Fibroblast of mammary gland (primary cell): Measurements from ENCODE around the gene FUT9.

Experiments
- DNase-seq: peaks from one replicate; pipeline ENCODE4 v3.0.0-alpha.2; 2010; ENCODE audit warnings: low read depth
- H3K4me3 ChIP-seq: 2 replicates; pipeline ENCODE4 v1.5.1; 2011; ENCODE audit warnings: low read depth, mild to moderate bottlenecking, low read length, moderate library complexity; ENCODE audit not compliant: control insufficient read depth
- TF ChIP-seq, protein P1 (sequence below): conservative IDR thresholded peaks from 2 replicates; pipeline ENCODE4 v1.5.1; 2011; ENCODE audit warnings: low read depth, low read length, inconsistent platforms; ENCODE audit not compliant: control insufficient read depth, insufficient read depth

FUT9 gene

GRCh38 chr6:96014846-96015517 is 792 bp upstream of the FUT9 start:
- H3K4me3 ChIP-seq, result no peak overlapping the region
- TF ChIP-seq, protein P1, sequence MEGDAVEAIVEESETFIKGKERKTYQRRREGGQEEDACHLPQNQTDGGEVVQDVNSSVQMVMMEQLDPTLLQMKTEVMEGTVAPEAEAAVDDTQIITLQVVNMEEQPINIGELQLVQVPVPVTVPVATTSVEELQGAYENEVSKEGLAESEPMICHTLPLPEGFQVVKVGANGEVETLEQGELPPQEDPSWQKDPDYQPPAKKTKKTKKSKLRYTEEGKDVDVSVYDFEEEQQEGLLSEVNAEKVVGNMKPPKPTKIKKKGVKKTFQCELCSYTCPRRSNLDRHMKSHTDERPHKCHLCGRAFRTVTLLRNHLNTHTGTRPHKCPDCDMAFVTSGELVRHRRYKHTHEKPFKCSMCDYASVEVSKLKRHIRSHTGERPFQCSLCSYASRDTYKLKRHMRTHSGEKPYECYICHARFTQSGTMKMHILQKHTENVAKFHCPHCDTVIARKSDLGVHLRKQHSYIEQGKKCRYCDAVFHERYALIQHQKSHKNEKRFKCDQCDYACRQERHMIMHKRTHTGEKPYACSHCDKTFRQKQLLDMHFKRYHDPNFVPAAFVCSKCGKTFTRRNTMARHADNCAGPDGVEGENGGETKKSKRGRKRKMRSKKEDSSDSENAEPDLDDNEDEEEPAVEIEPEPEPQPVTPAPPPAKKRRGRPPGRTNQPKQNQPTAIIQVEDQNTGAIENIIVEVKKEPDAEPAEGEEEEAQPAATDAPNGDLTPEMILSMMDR, result no peak

DNA sequence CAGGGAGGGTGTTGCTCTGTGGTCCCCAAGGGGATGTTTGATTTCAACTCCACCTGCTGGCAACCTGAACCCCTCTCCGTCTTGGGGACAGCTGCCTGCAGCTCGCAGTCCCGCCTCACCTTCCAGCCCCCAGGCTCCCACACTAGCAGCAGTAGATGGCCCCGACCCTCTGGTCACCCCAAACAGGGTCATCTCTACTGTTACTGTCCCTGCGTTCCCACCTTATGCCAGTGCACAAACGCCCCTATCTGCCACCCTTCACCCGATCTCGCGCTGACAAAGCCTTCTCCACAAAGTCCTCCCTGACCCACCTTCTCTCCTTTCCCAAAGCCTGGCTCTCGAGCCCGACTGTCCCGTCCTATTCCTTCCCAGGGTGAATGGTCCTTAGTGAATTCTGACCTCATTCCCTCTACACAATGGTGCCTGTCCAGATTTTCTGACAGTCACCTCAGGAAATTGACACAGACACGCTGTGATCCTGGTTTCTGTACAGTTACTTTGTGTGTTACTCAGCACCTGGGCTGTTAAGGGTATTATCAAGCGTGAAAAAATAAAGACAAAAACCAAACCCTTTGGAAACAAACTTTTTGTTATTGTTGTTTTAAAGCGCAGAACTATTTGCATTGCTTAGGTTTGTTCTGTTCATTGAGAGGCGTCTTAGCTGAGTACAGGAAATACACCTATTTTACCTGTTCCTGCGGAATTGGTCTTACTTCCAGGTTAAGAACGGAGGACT is 728 bp downstream of the FUT9 start:
- TF ChIP-seq, protein P1, result no peak
- H3K4me3 ChIP-seq, result no peak overlapping the region
- DNase-seq, result no peak

More at GRCh38 chr6:96014846-96015517, 792 bp upstream of the FUT9 start:
- no peak for DNase-seq

DNA sequence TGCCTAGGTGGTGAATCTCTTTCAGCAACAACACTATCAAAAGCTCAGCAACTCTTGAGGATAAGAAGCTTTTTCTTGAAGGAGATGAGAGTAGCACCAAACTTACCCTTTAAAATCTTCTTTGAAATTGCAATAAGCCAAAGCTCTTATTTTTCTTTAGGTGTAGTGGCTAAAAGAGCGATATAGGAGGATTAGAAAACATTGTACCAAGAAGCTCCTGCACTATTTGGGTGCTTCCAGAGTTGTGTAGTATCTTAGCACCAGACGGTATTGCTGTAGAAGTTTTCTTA is 1.2 kb downstream of the FUT9 start:
- no peak for DNase-seq
- TF ChIP-seq, protein P1, result no peak
- no peak overlapping the region for H3K4me3 ChIP-seq

GRCh38 chr6:96022225-96022624 is 6.5 kb downstream of the FUT9 start:
- no peak overlapping the region for H3K4me3 ChIP-seq
- no peak for DNase-seq
- TF ChIP-seq, protein P1, result no peak

- TF ChIP-seq, protein P1, result no peak
- DNase-seq, result no peak
- no peak overlapping the region for H3K4me3 ChIP-seq
Observed at GRCh38 chr6:96032661-96033060, 16.9 kb downstream of the FUT9 start.

DNA sequence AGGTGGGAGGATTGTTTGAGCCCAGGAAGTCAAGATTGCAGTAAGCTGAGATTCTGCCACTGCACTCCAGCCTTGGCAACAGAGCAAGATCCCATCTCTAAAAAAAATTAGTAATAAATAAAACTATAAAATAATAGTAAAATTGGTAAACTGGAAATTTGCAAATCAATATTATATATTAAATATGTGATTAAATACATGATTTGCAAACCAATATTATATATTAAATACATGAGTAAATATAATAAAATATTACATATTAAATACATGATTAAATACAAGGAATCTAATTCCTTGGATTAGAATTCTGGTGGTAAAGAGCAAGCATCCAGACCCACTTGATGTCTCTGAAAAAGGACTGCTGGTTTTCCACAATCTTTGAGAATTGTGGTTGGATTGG is 35.8 kb downstream of the FUT9 start:
- no peak for DNase-seq
- TF ChIP-seq, protein P1, result no peak
- no peak overlapping the region for H3K4me3 ChIP-seq
